IPS DF 4.7 (cell line): ENCODE measurements around the gene FNDC5.

Experiments
- DNase-seq: peaks from one replicate; pipeline ENCODE4 v3.0.0-alpha.2; 2013; ENCODE audit warnings: low spot score; ENCODE audit errors: extremely low read depth

Gene FNDC5

DNA sequence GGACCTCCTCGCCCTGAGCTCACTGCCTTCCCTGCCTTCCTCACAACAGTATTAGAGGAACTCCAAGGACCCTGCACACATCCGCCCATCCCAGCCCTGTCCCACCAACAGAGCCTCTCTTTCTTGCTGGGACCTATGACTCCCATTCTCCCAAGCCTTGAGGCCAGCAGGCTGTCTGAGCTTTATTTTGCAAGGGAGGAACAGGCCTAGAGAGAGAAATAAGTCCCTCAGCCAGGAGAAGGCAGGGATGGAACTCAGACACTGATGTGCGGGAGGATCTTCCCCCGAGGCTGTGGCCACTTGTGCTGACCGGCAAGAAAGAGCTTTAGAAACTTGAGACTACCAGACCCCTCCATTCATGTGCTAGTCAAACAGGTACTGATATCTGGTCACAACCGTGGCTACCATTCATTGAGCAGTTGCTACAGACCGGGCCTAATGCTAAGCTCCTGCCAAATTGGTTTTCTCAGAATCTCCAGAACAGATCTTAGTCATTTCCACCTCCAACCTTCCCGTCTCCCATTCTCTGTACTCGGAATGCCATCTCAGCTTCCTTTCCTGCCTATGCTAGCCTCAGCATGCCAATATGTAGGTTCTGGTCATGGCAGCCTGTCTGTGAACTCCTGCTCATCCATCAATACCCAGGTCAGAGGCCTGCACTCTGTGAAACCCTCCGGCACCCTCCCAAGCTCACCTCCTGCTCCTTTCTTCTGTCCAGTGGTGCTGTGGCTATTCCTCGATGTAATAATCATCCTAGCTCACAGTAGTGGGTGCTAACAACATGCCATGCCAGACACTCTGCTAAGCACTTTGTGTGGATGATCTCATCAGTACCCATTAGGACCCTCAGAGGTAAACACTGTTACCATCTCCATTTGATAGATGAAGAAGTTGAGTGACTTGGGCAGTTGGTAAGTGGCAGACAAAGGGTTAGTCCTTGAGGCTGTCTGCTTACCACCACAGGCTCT is 26.7 kb upstream of the FNDC5 start:
- no peak for DNase-seq

- no peak for DNase-seq
Observed at GRCh38 chr1:32896451-32896850, 25.7 kb upstream of the FNDC5 start.

GRCh38 chr1:32895325-32896215 is 24.9 kb upstream of the FNDC5 start:
- DNase-seq, result no peak

DNA sequence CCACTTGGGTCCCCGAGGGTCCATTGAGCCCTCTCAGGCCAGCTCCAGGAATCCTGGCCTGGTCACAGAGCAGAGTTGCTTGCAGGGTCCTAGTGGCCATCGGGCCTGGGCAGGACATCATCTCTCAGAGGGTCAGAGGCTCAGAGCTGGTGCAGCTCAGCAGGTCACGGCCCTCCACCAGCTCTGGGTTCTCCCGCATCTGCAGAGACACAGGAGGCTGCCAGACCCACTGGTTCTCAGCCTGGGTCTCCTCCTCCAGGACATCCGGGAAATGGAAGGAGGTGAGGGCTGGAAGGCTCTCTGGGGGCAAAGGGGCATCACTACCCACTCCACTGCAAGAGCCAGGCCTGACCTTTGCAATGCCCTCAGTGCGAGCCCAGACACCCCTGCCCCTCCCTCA is 24.0 kb upstream of the FNDC5 start:
- DNase-seq, result no peak

DNA sequence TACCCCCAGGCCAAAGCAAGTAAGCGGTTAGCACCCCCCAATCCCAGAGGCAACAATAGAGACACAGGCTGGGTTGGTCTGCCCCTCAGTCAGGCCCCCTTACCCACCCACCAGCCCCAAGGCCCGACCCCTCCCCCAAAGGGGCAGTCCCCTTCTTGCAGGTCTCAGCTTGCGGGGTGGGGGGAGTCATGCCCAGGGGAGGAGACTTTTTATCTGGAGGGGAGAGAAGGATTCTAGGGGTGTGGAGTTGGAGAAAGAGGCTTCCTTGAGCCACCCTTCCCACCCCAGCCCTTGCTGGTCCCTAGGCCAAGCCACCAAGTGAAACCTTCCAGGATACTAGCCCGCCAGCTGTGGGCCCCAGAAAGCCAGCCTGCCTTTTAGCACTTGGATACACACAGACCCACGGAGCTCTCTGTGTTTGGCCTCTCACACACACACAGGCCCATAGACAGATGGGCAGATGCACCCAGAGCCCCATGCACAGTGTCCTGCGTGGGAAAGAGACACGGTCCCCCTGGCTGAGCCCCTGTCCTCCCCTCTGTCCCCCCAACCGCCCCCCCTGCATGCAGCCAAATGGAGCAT is 23.4 kb upstream of the FNDC5 start:
- no peak for DNase-seq

GRCh38 chr1:32893198-32894018 is 22.7 kb upstream of the FNDC5 start:
- no peak for DNase-seq

GRCh38 chr1:32892368-32893197 is 21.9 kb upstream of the FNDC5 start:
- DNase-seq, result no peak

GRCh38 chr1:32891630-32892029 is 20.9 kb upstream of the FNDC5 start:
- DNase-seq, result no peak

GRCh38 chr1:32891241-32891570 is 20.5 kb upstream of the FNDC5 start:
- no peak for DNase-seq

DNA sequence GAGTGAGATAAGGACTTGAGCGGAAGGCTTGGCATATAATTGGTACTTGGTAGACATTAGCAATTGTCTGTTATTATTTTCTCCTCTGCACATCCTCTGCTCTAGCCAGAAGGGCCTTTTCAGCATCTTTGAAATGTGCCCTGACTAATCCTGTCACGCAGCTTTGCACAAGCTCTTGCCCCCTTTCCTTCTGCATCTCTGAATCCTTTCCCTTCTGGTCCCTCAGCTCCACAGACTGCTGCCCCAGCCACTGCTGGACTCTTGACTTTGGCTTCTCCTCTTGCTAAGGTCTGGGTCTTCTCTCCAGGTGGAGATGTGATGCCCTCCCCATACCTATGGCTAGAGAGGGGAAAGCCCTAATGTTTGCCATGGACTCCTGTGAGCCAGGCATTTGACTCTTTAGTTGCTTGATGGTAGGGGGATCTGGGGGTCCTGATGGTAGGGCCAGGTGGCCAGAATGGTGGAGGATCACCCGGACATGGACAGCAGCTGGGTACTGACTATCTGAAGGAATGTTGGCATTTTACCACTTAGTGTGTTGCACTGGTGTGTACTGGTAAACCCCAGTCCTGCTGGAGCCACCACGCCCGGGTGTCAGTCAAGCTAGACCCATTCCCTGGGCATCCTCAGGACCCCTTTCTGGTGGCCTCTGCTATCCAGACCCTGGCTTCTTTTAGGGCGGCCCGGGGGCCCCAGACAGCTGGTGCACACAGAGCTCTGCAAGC is 20.0 kb upstream of the FNDC5 start:
- no peak for DNase-seq

DNA sequence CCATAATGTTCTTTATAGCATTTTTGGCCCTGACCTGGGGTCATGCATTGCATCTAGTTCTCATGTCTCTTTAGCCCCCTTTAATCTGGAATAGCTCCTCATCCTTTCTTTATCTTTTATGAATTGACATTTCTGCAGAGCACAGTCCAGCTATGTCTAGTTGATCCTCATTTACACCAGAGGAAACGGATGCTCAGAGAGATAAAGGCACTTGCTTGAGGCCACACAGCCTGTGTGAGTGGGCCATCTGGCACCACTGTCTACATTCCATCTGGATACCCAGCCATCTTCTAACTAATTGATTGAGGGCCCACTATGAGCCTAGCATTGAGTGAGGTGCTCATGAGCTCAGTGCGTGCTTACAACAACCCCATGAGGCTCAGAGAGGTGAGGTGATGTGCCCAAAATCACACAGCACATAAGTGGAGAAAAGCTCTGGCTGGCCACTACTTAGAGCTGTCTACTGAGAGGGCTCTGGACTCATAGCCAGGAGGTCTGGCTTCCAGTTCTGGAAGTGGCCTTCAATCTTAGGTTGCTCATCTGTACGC is 19.1 kb upstream of the FNDC5 start:
- DNase-seq, result no peak

DNA sequence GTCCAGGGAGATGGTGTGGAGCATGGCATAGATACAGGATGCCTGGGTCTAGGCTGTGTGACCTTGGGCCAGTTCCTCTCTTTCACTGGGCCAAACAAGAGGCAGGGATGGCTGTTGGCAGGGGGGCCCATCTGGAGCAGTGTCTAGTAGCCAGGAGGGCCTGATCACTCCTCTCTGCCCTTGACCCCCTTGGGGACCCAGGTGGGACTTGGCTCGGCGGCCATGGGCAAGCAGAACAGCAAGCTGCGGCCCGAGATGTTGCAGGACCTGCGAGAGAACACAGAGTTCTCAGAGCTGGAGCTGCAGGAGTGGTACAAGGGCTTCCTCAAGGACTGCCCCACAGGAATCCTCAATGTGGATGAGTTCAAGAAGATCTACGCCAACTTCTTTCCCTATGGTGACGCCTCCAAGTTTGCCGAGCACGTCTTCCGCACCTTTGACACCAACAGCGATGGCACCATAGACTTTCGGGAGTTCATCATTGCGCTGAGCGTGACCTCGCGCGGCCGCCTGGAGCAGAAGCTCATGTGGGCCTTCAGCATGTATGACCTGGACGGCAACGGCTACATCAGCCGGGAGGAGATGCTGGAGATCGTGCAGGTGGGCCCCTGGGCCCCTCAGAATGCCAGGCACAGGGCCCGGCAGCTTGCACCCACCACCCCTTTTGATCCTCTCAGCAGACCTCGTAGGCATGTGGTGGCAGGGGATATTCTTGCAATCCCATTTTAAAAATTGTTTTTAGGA is 18.1 kb upstream of the FNDC5 start:
- no peak for DNase-seq

DNA sequence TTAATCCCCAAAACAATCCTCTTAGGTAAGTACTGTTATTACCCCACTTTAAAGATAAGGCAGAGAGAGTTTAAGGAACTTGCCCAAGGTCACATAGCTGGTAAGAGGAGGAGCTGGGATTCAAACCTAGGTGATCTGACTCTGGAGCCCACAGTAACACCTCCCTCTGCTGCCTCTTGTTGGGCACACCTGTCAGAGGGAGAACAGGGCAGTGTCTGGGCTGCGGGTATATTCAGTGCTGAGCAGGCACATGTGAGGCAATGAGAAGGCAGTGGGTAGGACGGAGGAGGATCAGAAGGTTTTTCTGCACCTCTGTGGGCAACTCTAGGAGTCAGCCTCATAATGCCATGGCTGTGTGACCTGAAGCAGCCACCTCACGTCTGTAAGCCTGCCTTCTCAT is 17.4 kb upstream of the FNDC5 start:
- DNase-seq, result no peak

DNA sequence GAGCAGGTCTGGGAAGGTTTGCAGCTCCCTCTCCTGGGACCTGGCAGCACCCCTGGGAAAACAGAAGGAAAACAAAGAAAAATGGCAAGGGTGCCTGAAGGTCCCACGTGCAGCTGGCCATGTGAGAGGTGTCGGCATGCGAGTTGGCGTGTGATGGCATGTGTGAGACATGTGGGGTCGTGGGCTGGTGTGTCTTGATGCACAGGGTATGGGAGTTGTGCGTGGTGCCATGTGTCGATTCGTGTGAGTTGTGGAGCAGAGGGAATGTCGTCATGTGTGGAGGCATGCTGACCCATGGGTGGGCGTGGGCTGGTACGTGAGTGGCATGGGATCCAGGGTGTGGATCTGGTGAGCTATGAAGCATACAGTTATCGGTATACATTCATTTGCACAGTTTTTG is 16.9 kb upstream of the FNDC5 start:
- DNase-seq, result no peak

GRCh38 chr1:32886828-32887414 is 16.2 kb upstream of the FNDC5 start:
- DNase-seq, result no peak

GRCh38 chr1:32886004-32886827 is 15.5 kb upstream of the FNDC5 start, which contains the start of gene HPCA:
Gene HPCA, plus strand, starts transcription at chr1:32886491. Its CDS starts 2,408 bp downstream, at chr1:32888899.
- DNase-seq, result no peak

GRCh38 chr1:32885676-32886003 is 14.9 kb upstream of the FNDC5 start:
- DNase-seq, result no peak
